GM12892 (cell line): Measurements from ENCODE around the gene CFAP97D1.

ENCODE experiments used
- POLR2A ChIP-seq: IDR thresholded peaks from 2 replicates; pipeline ENCODE4 v1.6.1; 2011; ENCODE audit warnings: low read depth, low read length, control low read depth
- TAF1 ChIP-seq: IDR thresholded peaks from 2 replicates; pipeline ENCODE4 v1.6.1; 2011; ENCODE audit warnings: low read depth, mild to moderate bottlenecking, control low read depth, low read length, borderline replicate concordance

DNA sequence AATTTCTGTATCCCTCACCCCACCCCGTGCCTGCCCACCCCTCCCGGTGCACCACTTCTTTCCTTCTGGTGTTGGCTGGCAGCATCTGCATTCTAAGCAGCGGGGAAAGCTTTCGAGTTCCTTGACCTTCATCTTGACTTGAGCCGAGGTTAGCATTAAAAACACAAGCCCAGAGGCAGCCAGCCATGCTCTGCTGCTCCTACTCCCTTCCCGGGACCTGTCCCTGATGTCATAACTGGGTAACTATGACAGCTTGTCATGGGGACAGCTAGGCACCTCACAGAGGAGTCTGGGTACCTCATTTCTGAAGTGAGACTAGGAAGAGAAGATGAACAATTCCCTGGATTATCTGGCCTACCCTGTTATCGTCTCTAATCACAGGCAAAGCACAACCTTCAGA is at the start of gene CFAP97D1:
- TF ChIP-seq POLR2A (no peak), TAF1 (no peak)
